GM18951 (cell line): ENCODE measurements around the gene ZNF343.
"Not testable (repeated sequence)": the region's sequence is repeated elsewhere in the genome, so short reads cannot be mapped to it uniquely, and the experiment has no call there.

Experiments
- POLR2A ChIP-seq: IDR thresholded peaks from 4 replicates; pipeline ENCODE4 v1.6.1; 2011; ENCODE audit warnings: mild to moderate bottlenecking; ENCODE audit not compliant: insufficient read length, insufficient read depth; ENCODE audit errors: extremely low read depth
- in situ Hi-C: fragments of 300-500 bp; cut with MboI; formaldehyde crosslinking; loops from one replicate; pipeline ENCODE4 v1.12.0; 2022; ENCODE audit warnings: low sequenced_read_pairs, mixed read lengths, inconsistent platforms; ENCODE audit not compliant: unreplicated experiment

The ZNF343 gene

GRCh38 chr20:2516399-2516798 is 7.7 kb upstream of the ZNF343 start:
- TF ChIP-seq POLR2A: no peak
- in situ Hi-C loops: no loop called here

GRCh38 chr20:2515203-2515602 is 6.5 kb upstream of the ZNF343 start:
- TF ChIP-seq POLR2A: no peak

GRCh38 chr20:2509794-2510193 is 1.1 kb upstream of the ZNF343 start:
- no peak for TF ChIP-seq POLR2A
- in situ Hi-C loops: no loop called here

More at GRCh38 chr20:2515203-2515602, 6.5 kb upstream of the ZNF343 start:
- in situ Hi-C loops: no loop called here

GRCh38 chr20:2509468-2509781 is 710 bp upstream of the ZNF343 start:
- no peak for TF ChIP-seq POLR2A
- in situ Hi-C loops: no loop called here

- in situ Hi-C loops: no loop called here
- TF ChIP-seq POLR2A: no peak
Observed at GRCh38 chr20:2507875-2508630, 662 bp downstream of the ZNF343 start.

- no peak for TF ChIP-seq POLR2A
- in situ Hi-C loops: no loop called here
Observed at GRCh38 chr20:2507464-2507863, 1.3 kb downstream of the ZNF343 start.

GRCh38 chr20:2506426-2506825 is 2.3 kb downstream of the ZNF343 start:
- in situ Hi-C loops: not testable (repeated sequence)

GRCh38 chr20:2504803-2505202 is 3.9 kb downstream of the ZNF343 start:
- in situ Hi-C loops: not testable (repeated sequence)

- in situ Hi-C loops: not testable (repeated sequence)
Observed at GRCh38 chr20:2502808-2503384, 5.8 kb downstream of the ZNF343 start.

GRCh38 chr20:2485661-2486060 is 23.1 kb downstream of the ZNF343 start:
- in situ Hi-C loops: no loop called here
- no peak for TF ChIP-seq POLR2A

- no peak for TF ChIP-seq POLR2A
- in situ Hi-C loops: no loop called here
Observed at GRCh38 chr20:2485080-2485479, 23.6 kb downstream of the ZNF343 start.

GRCh38 chr20:2483504-2483903 is 25.2 kb downstream of the ZNF343 start:
- no peak for TF ChIP-seq POLR2A
- in situ Hi-C loops: no loop called here

- TF ChIP-seq POLR2A: no peak
- in situ Hi-C loops: no loop called here
Observed at GRCh38 chr20:2480381-2480780, 28.3 kb downstream of the ZNF343 start.

GRCh38 chr20:2476742-2477615 is 31.7 kb downstream of the ZNF343 start:
- in situ Hi-C loops: no loop called here

More at GRCh38 chr20:2476742-2477615, 31.7 kb downstream of the ZNF343 start:
- TF ChIP-seq POLR2A: no peak
